ENCODE results near the gene NT5C2. TPM values are rescaled to one million over a fixed set of nuclear protein-coding genes. Genes with fewer than 3 reads are reported as not detected.

The NT5C2 gene
- total RNA-seq, 1 donor: 82.9 TPM

GRCh38 chr10:103125323-103126267 is 67.5 kb downstream of the NT5C2 start:
- DNase-seq (ENCODE audit: low read depth in 2 of 3, low spot score in 2 of 3): peak in 2 of 3 donors; percentile 35 to 67

GRCh38 chr10:103124420-103125096 is 68.5 kb downstream of the NT5C2 start:
- no peak for DNase-seq (ENCODE audit: low read depth in 2 of 3, low spot score in 2 of 3)

GRCh38 chr10:103123282-103124024 is 69.6 kb downstream of the NT5C2 start:
- DNase-seq (ENCODE audit: low read depth in 2 of 3, low spot score in 2 of 3): no peak

- DNase-seq (ENCODE audit: low read depth in 2 of 3, low spot score in 2 of 3): no peak
Measured at GRCh38 chr10:103120977-103121735, 71.9 kb downstream of the NT5C2 start.

GRCh38 chr10:103120546-103120945 is 72.5 kb downstream of the NT5C2 start:
- DNase-seq (ENCODE audit: low read depth in 2 of 3, low spot score in 2 of 3): no peak

GRCh38 chr10:103117247-103117646 is 75.8 kb downstream of the NT5C2 start:
- DNase-seq (ENCODE audit: low read depth in 2 of 3, low spot score in 2 of 3): no peak

GRCh38 chr10:103114876-103115275 is 78.2 kb downstream of the NT5C2 start:
- DNase-seq (ENCODE audit: low read depth in 2 of 3, low spot score in 2 of 3): no peak

GRCh38 chr10:103111918-103112877 is 80.9 kb downstream of the NT5C2 start:
- DNase-seq (ENCODE audit: low read depth in 2 of 3, low spot score in 2 of 3): no peak

- no peak for DNase-seq (ENCODE audit: low read depth in 2 of 3, low spot score in 2 of 3)
Measured at GRCh38 chr10:103111031-103111917, 81.8 kb downstream of the NT5C2 start.

- no peak for DNase-seq (ENCODE audit: low read depth in 2 of 3, low spot score in 2 of 3)
Measured at GRCh38 chr10:103110407-103110806, 82.7 kb downstream of the NT5C2 start.

GRCh38 chr10:103109821-103110220 is 83.3 kb downstream of the NT5C2 start:
- DNase-seq (ENCODE audit: low read depth in 2 of 3, low spot score in 2 of 3): no peak

GRCh38 chr10:103106539-103106938 is 86.5 kb downstream of the NT5C2 start:
- no peak for DNase-seq (ENCODE audit: low read depth in 2 of 3, low spot score in 2 of 3)

- no peak for DNase-seq (ENCODE audit: low read depth in 2 of 3, low spot score in 2 of 3)
Measured at GRCh38 chr10:103105462-103105861, 87.6 kb downstream of the NT5C2 start.

- DNase-seq (ENCODE audit: low read depth in 2 of 3, low spot score in 2 of 3): no peak
Measured at GRCh38 chr10:103104721-103105120, 88.4 kb downstream of the NT5C2 start.

GRCh38 chr10:103103989-103104388 is 89.1 kb downstream of the NT5C2 start:
- DNase-seq (ENCODE audit: low read depth in 2 of 3, low spot score in 2 of 3): no peak

- DNase-seq (ENCODE audit: low read depth in 2 of 3, low spot score in 2 of 3): no peak
Measured at GRCh38 chr10:103102195-103102594, 90.9 kb downstream of the NT5C2 start.

- no peak for DNase-seq (ENCODE audit: low read depth in 2 of 3, low spot score in 2 of 3)
Measured at GRCh38 chr10:103100620-103101019, 92.5 kb downstream of the NT5C2 start.

GRCh38 chr10:103098240-103098639 is 94.8 kb downstream of the NT5C2 start:
- DNase-seq (ENCODE audit: low read depth in 2 of 3, low spot score in 2 of 3): no peak

All from hematopoietic multipotent progenitor cell (in vitro differentiated cells).